Measurements from ENCODE around the gene JMJD7.

JMJD7 gene

GRCh38 chr15:41801185-41801584 lies 26.7 kb upstream of the JMJD7 start:
- TF ChIP-seq CTCF (IDR thresholded peaks at IDR 0.05; ENCODE audit: borderline replicate concordance, insufficient read depth, low read depth, low read length): no peak
- no peak overlapping the region for H3K4me3 ChIP-seq (ENCODE audit: low read depth, low read length)

- no peak overlapping the region for H3K4me3 ChIP-seq (ENCODE audit: low read depth, low read length)
- TF ChIP-seq CTCF (IDR thresholded peaks at IDR 0.05; ENCODE audit: borderline replicate concordance, insufficient read depth, low read depth, low read length): no peak
Measured at GRCh38 chr15:41801850-41802455, 25.9 kb upstream of the JMJD7 start.

- no peak for TF ChIP-seq CTCF (IDR thresholded peaks at IDR 0.05; ENCODE audit: borderline replicate concordance, insufficient read depth, low read depth, low read length)
Measured at GRCh38 chr15:41804361-41804760, 23.5 kb upstream of the JMJD7 start.

GRCh38 chr15:41804916-41805666 lies 22.8 kb upstream of the JMJD7 start:
- no peak overlapping the region for H3K4me3 ChIP-seq (ENCODE audit: low read depth, low read length)
- TF ChIP-seq CTCF (IDR thresholded peaks at IDR 0.05; ENCODE audit: borderline replicate concordance, insufficient read depth, low read depth, low read length): no peak

More at GRCh38 chr15:41804361-41804760, 23.5 kb upstream of the JMJD7 start:
- no peak overlapping the region for H3K4me3 ChIP-seq (ENCODE audit: low read depth, low read length)

- no peak for TF ChIP-seq CTCF (IDR thresholded peaks at IDR 0.05; ENCODE audit: borderline replicate concordance, insufficient read depth, low read depth, low read length)
- no peak overlapping the region for H3K4me3 ChIP-seq (ENCODE audit: low read depth, low read length)
Measured at GRCh38 chr15:41805711-41806110, 22.2 kb upstream of the JMJD7 start.

GRCh38 chr15:41806291-41807181 lies 21.4 kb upstream of the JMJD7 start:
- H3K4me3 ChIP-seq (ENCODE audit: low read depth, low read length): no peak overlapping the region
- TF ChIP-seq CTCF (IDR thresholded peaks at IDR 0.05; ENCODE audit: borderline replicate concordance, insufficient read depth, low read depth, low read length): no peak

Data from GM12875 (cell line).